ENCODE results near the gene MEI1.

MEI1 gene

GRCh38 chr22:41793871-41794270 lies 94.6 kb downstream of the MEI1 start:
- no peak for DNase-seq

DNA sequence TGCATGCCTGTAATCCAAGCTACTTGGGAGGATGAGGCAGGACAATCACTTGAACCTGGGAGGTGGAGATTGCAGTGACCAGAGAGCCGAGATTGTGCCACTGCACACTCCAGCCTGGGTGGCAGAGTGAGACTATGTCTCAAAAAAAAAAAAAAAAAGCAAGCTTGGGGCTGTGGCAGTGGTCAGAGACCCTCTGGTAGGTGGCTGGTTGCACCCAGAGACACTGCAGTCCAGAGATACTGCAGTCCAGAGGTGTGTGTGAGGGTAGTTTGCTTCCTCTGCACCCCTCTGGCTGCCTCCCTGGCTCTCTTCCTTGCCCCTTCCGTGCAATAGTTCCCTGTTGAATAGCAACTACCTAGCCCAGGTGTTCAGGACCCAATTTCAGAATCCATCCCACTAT lies 99.4 kb downstream of the MEI1 start:
- no peak for DNase-seq

GRCh38 chr22:41799486-41800347 lies 100.4 kb downstream of the MEI1 start:
- DNase-seq, result no peak

GRCh38 chr22:41800348-41801146 lies 101.2 kb downstream of the MEI1 start, which contains the start of gene CCDC134:
Gene CCDC134 (plus strand): TSS chr22:41800679. CDS start chr22:41808891, 8,212 bp downstream.
- peak; percentile 84 for DNase-seq

- DNase-seq, result no peak
Measured at GRCh38 chr22:41801147-41801819, 102.0 kb downstream of the MEI1 start.

- no peak for DNase-seq
Measured at GRCh38 chr22:41801886-41802285, 102.6 kb downstream of the MEI1 start.

DNA sequence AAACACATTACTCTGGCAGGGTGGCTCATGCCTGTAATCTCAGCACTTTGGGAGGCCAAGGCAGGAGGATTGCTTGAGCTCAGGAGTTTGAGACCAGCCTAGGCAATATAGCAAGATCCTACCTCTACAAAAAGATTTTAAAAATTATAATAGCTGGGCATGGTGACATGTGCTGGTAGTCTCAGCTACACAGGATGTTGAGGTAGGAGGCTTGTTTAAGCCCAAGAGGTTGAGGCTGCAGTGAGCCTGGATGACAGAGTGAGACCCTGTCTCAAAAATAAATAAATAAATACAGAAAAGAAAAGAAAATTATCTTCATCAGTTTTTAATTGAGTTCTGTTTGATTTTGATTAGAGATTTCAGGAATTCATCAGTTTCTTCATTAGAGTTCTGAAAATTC lies 106.3 kb downstream of the MEI1 start:
- no peak for DNase-seq

DNA sequence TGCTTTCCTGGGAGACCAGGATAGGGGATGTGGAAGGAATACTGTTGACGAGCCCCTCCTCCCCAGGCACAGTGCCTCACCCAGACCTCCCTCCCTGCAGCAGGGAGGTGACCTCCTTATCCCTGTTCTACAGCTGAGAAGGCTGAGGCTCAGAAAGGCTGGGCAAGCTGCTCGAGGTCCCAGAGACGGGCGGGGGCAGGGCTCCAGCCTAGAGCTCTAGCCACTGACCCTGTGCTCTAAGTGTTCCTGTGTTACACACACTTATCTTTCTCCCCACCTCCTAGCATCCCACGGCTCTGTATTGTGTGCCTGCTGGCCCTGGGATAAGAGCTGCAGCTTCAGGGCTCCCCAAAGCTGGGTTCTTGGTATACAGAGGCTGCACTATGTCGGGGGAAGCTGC lies 109.1 kb downstream of the MEI1 start:
- DNase-seq, result no peak

DNA sequence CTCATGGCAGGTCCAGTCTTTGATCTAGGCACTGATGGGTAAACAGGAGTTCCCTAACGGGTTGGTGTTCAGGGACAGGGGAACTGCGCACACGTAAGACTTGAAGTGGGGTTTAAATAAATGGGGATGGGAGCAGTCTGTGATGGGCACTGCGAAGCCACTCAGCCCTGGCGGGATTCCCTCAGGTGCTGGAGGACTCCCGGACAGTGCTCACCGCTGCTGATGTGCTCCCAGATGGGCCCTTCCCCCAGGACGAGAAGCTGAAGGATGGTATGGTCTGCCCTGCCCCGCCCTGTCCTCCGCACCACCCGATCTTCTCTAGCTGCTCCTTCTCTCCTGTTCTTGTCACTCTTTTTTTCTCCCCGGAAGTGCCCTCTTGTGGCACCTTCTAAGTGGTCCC lies 110.7 kb downstream of the MEI1 start:
- DNase-seq, result no peak

DNA sequence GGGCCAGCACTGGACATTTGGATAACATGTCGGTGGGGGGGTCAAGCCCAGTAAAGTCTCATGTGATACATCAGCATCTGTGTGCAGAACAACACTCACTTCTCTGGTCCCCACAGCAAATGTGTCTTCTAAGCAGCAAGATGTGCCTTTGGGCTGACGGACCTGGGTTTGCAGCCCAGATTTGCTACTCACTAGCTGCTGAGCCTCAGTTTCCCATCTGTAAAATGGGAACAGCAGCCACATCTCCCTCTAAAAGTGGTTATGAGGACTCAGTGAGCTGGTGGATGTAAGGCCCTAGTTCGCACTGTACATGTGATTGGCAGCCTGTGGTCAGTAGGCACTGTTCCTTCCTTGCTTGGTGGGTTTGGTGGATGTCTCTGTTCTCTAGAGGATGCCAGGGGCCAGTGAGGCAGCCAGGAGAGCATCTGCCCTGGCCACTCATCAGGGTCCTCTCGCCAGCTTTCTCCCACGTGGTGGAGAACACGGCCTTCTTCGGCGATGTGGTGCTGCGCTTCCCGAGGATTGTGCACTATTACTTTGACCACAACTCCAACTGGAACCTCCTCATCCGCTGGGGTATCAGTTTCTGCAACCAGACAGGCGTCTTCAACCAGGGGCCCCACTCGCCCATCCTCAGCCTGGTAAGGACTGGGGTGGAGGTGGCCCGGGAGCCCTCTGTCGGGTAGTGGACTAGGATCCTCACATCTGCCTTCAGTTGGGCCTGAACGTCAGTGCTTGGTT lies 113.7 kb downstream of the MEI1 start:
- DNase-seq, result no peak

DNA sequence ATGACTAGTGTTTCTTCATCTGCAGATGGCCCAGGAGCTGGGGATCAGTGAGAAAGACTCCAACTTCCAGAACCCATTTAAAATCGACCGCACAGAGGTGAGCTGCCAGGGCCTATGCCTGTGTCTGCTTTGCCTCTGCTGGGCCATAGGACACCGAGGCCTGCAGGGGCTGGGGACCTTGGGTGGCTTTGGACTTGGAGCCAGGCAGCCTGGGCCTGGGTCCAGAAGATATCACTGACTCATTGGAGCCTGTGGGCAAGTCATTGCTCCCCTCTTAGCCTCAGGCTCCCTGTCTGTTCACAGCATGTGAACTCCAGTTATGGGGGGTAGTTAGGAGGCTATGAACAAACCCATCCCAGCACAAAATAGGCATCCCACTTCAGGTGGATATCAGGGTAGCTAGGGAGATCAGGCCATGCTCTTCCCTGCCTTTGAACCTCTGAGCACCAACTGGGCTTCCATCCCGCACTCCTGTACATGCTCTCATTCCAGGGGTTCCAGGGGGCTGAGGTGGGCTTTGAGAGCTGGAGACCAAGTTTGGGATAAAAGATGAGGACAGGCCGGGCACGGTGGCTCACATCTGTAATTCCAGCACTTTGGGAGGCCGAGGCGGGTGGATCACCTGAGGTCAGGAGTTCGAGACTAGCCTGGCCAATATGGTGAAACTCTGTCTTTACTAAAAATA lies 114.6 kb downstream of the MEI1 start:
- no peak for DNase-seq

DNA sequence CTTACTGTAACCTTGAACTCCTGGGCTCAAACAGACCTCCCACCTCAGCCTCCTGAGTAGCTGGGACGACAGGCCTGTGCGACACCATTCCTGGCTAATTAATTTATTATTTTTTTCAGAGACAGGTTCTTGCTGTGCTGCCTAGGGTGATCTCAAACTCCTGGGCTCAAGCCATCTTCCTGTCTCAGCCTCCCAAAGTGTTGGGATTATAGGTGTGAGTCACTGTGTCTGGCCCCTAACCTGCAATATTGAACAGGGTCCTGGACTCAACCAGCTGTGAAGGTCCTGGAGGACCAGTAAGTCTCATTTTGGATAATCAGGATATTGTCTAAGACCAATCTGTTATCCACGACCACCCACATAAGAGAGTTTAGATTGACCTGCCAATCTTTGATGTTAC lies 116.4 kb downstream of the MEI1 start:
- DNase-seq, result no peak

DNA sequence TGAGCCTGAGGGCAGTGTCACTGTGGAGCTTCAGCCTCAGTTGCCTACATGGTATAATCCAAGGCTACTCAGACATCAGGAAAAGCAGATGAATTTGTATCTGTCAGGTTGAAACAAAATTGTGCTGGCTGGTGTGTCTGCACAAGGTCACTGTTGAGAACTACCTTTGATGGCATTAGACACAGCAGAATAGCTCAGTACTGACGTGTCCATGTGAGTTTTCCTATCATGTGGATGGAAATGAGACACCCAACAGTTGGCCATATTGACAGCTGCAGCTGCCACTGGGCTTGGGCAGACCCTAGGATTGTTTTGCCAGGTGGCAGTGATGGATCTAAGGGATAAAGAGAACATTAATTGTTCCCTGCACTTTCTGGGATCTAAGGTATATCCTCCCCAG lies 116.9 kb downstream of the MEI1 start:
- no peak for DNase-seq

DNA sequence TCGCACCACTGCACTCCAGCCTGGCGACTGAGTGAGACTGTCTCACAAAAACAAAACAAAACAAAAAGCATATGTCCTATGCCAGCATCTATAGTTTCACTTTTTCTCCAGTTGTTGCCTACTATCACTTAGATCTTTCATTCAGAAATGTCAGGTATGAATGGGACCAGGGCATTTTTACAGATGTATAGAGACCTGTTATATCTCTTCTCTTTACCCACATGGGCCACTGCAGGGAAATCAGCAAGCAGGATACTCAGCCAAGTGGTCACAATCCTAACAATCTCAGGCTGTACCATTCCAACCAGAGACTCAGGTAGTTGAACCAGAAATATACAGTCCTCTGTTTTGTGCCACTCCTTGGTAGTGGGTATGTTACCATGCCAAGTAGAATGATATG lies 117.6 kb downstream of the MEI1 start:
- no peak for DNase-seq

DNA sequence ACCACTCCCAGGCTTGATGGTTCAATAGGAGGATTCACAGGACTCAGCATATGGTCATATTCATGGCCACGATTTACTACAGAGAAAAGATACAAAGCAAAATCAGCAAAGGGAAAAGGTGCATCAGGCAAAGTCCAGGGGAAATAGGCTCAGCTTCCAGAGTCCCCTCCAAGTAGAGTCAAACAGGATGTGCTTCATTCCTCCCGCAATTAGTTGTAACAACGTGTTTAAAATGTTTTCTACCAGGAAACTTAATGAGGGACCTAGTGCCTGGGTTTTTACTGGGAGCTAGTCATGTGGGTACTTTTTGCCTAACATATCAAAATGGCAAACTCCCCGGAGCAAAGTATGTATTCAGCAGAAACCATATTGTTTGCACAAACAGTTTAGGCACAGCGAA lies 118.7 kb downstream of the MEI1 start:
- DNase-seq, result no peak

DNA sequence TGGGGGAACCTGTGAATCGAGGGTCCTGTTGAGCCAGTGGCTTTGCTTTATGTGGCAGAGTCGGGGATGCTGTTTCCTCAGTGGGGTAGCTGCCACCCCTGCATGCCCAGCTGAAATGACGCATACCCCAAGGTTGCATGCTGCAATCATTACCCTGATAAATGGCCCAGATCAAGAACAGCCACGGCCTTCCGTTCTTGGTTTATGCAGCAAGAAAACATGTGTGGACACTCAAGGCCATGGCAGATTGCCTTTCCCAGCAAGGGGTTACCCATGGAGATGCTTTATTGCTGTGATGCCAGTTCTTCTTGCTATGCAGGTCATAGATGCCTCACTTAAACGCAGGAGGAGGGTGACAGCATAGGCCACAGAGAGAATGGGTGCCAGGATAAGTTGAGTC lies 119.3 kb downstream of the MEI1 start:
- DNase-seq, result no peak

GRCh38 chr22:41819257-41819656 lies 120.0 kb downstream of the MEI1 start:
- DNase-seq, result no peak

- no peak for DNase-seq
Measured at GRCh38 chr22:41820447-41820846, 121.1 kb downstream of the MEI1 start.

- no peak for DNase-seq
Measured at GRCh38 chr22:41821471-41822316, 122.4 kb downstream of the MEI1 start.

DNA sequence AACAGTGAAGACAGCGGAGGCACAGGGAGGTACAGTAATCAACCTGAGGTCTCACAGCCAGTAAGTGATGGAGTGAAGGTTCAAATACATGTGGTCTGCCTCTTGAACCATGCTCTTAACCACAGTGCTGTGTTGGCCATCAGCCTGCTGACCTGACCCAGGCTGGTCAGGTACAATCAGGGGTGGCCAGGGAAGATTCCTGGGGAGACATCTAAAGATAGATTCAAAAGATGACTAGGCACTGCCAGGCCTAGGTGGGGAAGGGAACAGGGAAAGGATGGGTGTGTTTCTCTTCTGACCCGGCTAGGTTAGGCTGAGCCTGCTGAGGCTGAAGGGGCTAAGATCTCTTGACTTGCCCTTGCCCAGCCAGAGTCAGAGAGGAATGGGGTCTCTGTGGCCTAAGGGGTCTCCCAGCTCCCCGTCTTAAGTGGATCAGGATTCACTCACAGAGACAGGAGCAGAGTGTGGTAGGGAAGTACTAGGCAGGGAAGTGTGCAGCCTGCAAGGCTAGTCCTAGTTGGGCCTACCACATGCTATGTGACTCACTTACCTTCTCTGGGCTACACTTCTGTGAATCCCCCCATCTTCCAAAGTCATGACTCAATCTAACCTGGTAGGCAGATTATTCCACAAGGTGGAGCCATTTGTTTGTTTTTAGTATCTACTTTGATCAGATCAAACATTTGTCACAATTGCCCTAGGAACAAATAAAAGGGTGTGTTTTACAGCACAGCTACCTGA lies 123.2 kb downstream of the MEI1 start:
- DNase-seq, result peak; percentile 57

DNA sequence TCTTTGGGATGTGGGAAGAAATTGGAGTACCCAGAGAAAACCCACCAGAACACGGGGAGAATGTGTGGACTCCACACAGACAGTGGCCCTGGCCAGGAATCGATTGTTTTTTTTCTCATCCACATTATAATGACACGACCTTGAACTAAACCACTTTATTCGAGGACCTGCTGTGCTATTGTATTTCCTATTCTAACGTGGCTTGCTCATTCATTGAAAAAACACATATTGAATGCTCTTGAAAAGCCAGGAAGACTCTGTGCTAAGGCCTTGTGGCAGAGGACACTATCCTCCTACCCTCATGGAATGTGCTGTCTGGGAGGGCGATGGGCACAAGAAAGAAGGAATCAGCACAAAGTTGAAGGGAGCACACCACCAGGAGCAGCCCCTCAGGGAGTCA lies 124.5 kb downstream of the MEI1 start:
- DNase-seq, result no peak
